Common myeloid progenitor, CD34-positive (primary cell): Measurements from ENCODE around the gene MAN2B1.

ENCODE experiments used
- CTCF ChIA-PET: fragments of 350-600 bp; sonication (Branson Sonifier 250); formaldehyde crosslinking; loops from one replicate; lab custom pipeline; 2021; ENCODE audit warnings: antibody characterized with exemption; lab: Charles Lee
- POLR2A ChIA-PET: fragments of 350-600 bp; sonication (Branson Sonifier 250); formaldehyde crosslinking; loops from one replicate; lab custom pipeline; 2021; ENCODE audit warnings: antibody characterized with exemption; lab: Charles Lee
- DNase-seq, 3 donors: peaks; one replicate each; pipeline versions ENCODE4 v3.0.0 to v3.0.0-alpha.2; 2013
- H3K27ac ChIP-seq, 2 experiments: 1 replicate in 1 of 2; 2 replicates in 1 of 2; pipeline ENCODE4 v1.7.0; 2013; ENCODE audit warnings: inconsistent platforms in 2 of 2, low read length in 2 of 2, mild to moderate bottlenecking in 2 of 2, low read depth in 1 of 2, moderate library complexity in 1 of 2; ENCODE audit not compliant: severe bottlenecking in 2 of 2, insufficient read depth in 1 of 2, poor library complexity in 1 of 2
- H3K27me3 ChIP-seq, 5 experiments: replicated peaks in 2 of 5; 1 replicate in 3 of 5; 2 replicates in 2 of 5; pipeline versions ENCODE4 v1.6.1 to v1.7.0; 2013; ENCODE audit warnings: low read length in 4 of 5, mild to moderate bottlenecking in 2 of 5, moderate library complexity in 2 of 5, inconsistent platforms in 1 of 5; ENCODE audit not compliant: insufficient read depth in 5 of 5, control insufficient read depth in 4 of 5
- H3K36me3 ChIP-seq, 4 experiments: 1 replicate in 2 of 4; 2 replicates in 2 of 4; pipeline versions ENCODE4 v1.6.1 to v1.7.0; 2013; ENCODE audit warnings: low read length in 3 of 4, control low read depth in 1 of 4, mild to moderate bottlenecking in 1 of 4; ENCODE audit not compliant: control insufficient read depth in 4 of 4, insufficient read depth in 4 of 4
- H3K4me1 ChIP-seq, 4 experiments: 1 replicate in 3 of 4; 2 replicates in 1 of 4; pipeline versions ENCODE4 v1.6.1 to v1.7.1; 2013; ENCODE audit warnings: low read length in 3 of 4, mild to moderate bottlenecking in 3 of 4, control low read depth in 1 of 4, inconsistent platforms in 1 of 4, moderate library complexity in 1 of 4; ENCODE audit not compliant: control insufficient read depth in 4 of 4, insufficient read depth in 4 of 4; ENCODE audit errors: control extremely low read depth in 1 of 4
- H3K4me3 ChIP-seq, 7 experiments: 1 replicate in 4 of 7; 2 replicates in 3 of 7; pipeline versions ENCODE4 v1.5.1 to v1.7.0; 2013; ENCODE audit warnings: mild to moderate bottlenecking in 7 of 7, low read length in 6 of 7, moderate library complexity in 6 of 7, inconsistent platforms in 2 of 7, low read depth in 2 of 7, control low read depth in 1 of 7; ENCODE audit not compliant: insufficient read depth in 4 of 7, control insufficient read depth in 1 of 7; ENCODE audit errors: extremely low read depth in 1 of 7
- H3K9me3 ChIP-seq, 5 experiments: 1 replicate in 4 of 5; 2 replicates in 1 of 5; pipeline versions ENCODE4 v1.6.1 to v1.7.1; 2013; ENCODE audit warnings: low read length in 4 of 5, mild to moderate bottlenecking in 2 of 5, inconsistent platforms in 1 of 5, low read depth in 1 of 5, moderate library complexity in 1 of 5; ENCODE audit not compliant: control insufficient read depth in 4 of 5, insufficient read depth in 2 of 5; ENCODE audit errors: control extremely low read depth in 1 of 5
- WGBS: methylation state at CpG from one replicate; pipeline ENCODE4 v1.1.5; 2013; ENCODE audit not compliant: insufficient coverage; 5-methylcytosine and 5-hydroxymethylcytosine counted together

Gene MAN2B1

GRCh38 chr19:12708641-12709040 lies 42.1 kb upstream of the MAN2B1 start:
- WGBS, result 98% methylated on average over 8 of the region's 8 CpGs
- Histone ChIP-seq H3K27me3 (no peaks in the 10 kb centered on the region), H3K27ac (no peak overlapping the region), H3K4me3 (no peak overlapping the region), H3K9me3 (no peaks in the 10 kb centered on the region), H3K4me1 (no peaks in the 10 kb centered on the region), H3K36me3 (peaks cover 20 to 79% (median 57%) of the 10 kb centered on the region in 4 experiments)
- ChIA-PET POLR2A (no interaction called here), CTCF (interaction anchor here (1.0 to 43.3 kb wide), 4 partner anchors 9 to 88 kb away, joined by 3 to 776 read pairs (median 8); partner anchors contain the start of genes BEST2 and HOOK2)
- DNase-seq, result no peak

GRCh38 chr19:12706332-12706718 lies 39.8 kb upstream of the MAN2B1 start:
- no peak for DNase-seq
- H3K4me1 ChIP-seq, result no peaks in the 10 kb centered on the region
- ChIA-PET POLR2A (no interaction called here), CTCF (interaction anchor here (1.4 to 3.2 kb wide), 2 partner anchors 11 to 60 kb away, joined by 5 to 13 read pairs; no protein-coding TSS in a partner anchor)
- no peaks in the 10 kb centered on the region for H3K9me3 ChIP-seq
- no peaks in the 10 kb centered on the region for H3K27me3 ChIP-seq
- no peak overlapping the region for H3K27ac ChIP-seq
- 97% methylated on average over 13 of the region's 13 CpGs for WGBS
- no peak overlapping the region for H3K4me3 ChIP-seq
- H3K36me3 ChIP-seq, result peaks cover 20 to 85% (median 68%) of the 10 kb centered on the region in 4 experiments

- CTCF ChIA-PET, result interaction anchor here (1.4 to 3.2 kb wide), 2 partner anchors 11 to 60 kb away, joined by 5 to 13 read pairs; no protein-coding TSS in a partner anchor
- Histone ChIP-seq H3K36me3 (peaks cover 20 to 87% (median 72%) of the 10 kb centered on the region in 4 experiments), H3K27me3 (no peaks in the 10 kb centered on the region), H3K4me1 (no peaks in the 10 kb centered on the region), H3K27ac (no peak overlapping the region), H3K4me3 (no peak overlapping the region), H3K9me3 (no peaks in the 10 kb centered on the region)
- no peak for DNase-seq
- POLR2A ChIA-PET, result no interaction called here
- 99% methylated on average over 24 of the region's 29 CpGs for WGBS
Observed at GRCh38 chr19:12705654-12706331, 39.3 kb upstream of the MAN2B1 start.

- Histone ChIP-seq H3K4me1 (no peaks in the 10 kb centered on the region), H3K36me3 (peaks cover 18 to 87% (median 70%) of the 10 kb centered on the region in 4 experiments), H3K4me3 (no peak overlapping the region), H3K9me3 (no peaks in the 10 kb centered on the region), H3K27ac (no peak overlapping the region), H3K27me3 (no peaks in the 10 kb centered on the region)
- ChIA-PET CTCF (no interaction called here), POLR2A (no interaction called here)
- no peak for DNase-seq
- WGBS, result 99% methylated on average over 11 of the region's 13 CpGs
Observed at GRCh38 chr19:12705169-12705568, 38.6 kb upstream of the MAN2B1 start.

GRCh38 chr19:12703046-12703445 lies 36.5 kb upstream of the MAN2B1 start:
- WGBS, result 87% methylated on average over 8 of the region's 9 CpGs
- peak; percentile 78 to 89 (median 89) for DNase-seq
- Histone ChIP-seq H3K36me3 (peaks cover 14 to 87% (median 65%) of the 10 kb centered on the region in 4 experiments), H3K27ac (peak overlapping the region in 1 of 2 experiments; percentile 9), H3K9me3 (no peaks in the 10 kb centered on the region), H3K4me1 (peaks cover 0 to 9% (median 4%) of the 10 kb centered on the region in 4 experiments), H3K4me3 (no peak overlapping the region), H3K27me3 (no peaks in the 10 kb centered on the region)
- CTCF ChIA-PET, result interaction anchor here (0.7 to 1.5 kb wide), 3 partner anchors 14 to 54 kb away, joined by 3 to 4 read pairs (median 3); no protein-coding TSS in a partner anchor
- POLR2A ChIA-PET, result interaction anchor here (0.5 kb wide), 1 partner anchor 40 kb away, joined by 3 read pairs; no protein-coding TSS in a partner anchor

- DNase-seq, result no peak
- no peak overlapping the region for H3K27ac ChIP-seq
- WGBS, result 96% methylated on average over 32 of the region's 33 CpGs
- no peaks in the 10 kb centered on the region for H3K9me3 ChIP-seq
- no peaks in the 10 kb centered on the region for H3K27me3 ChIP-seq
- H3K4me3 ChIP-seq, result no peak overlapping the region
- H3K4me1 ChIP-seq, result peaks cover 5 to 22% (median 15%) of the 10 kb centered on the region in 4 experiments
- H3K36me3 ChIP-seq, result peaks cover 13 to 81% (median 59%) of the 10 kb centered on the region in 4 experiments
- ChIA-PET POLR2A (no interaction called here), CTCF (no interaction called here)
Observed at GRCh38 chr19:12701596-12702282, 35.2 kb upstream of the MAN2B1 start.
